Esophagus squamous epithelium (tissue), 5 donors: Measurements from ENCODE around the gene DCP1A. TPM values are rescaled to one million over a fixed set of nuclear protein-coding genes. Genes with fewer than 3 reads are reported as not detected.
"Not testable (repeated sequence)": the region's sequence is repeated elsewhere in the genome, so short reads cannot be mapped to it uniquely, and the experiment has no call there.

ENCODE experiments used
- DNase-seq: peaks from one replicate; lab custom pipeline; 2025; lab: John Stamatoyannopoulos, UW
- H3K27ac ChIP-seq, 4 donors: fragments of 200-600 bp; sonication (generic); one replicate each; pipeline ENCODE4 v1.5.1; 2016 to 2019; ENCODE audit warnings: mild to moderate bottlenecking in 1 of 4
- H3K27me3 ChIP-seq, 4 donors: fragments of 200-600 bp; sonication (generic); 1 replicate in 3 of 4; 2 replicates in 1 of 4; pipeline versions ENCODE4 v1.5.1 to v1.6.0; 2017 to 2021; ENCODE audit warnings: antibody characterized with exemption in 1 of 4
- H3K36me3 ChIP-seq, 3 donors: fragments of 200-600 bp; sonication (generic); one replicate each; pipeline ENCODE4 v1.5.1; 2016 to 2019
- H3K4me1 ChIP-seq, 3 donors: fragments of 200-600 bp; sonication (generic); one replicate each; pipeline ENCODE4 v1.5.1; 2017 to 2019
- H3K4me3 ChIP-seq, 4 donors: fragments of 200-600 bp; sonication (generic); 1 replicate in 3 of 4; 2 replicates in 1 of 4; pipeline ENCODE4 v1.5.1; 2016 to 2019; ENCODE audit warnings: mild to moderate bottlenecking in 2 of 4, moderate library complexity in 1 of 4
- H3K9me3 ChIP-seq, 3 donors: fragments of 200-600 bp; sonication (generic); one replicate each; pipeline ENCODE4 v1.5.1; 2016 to 2019
- CTCF ChIP-seq, 6 experiments: fragments of 450-650 bp in 4 of 6; fragments of 200-600 bp in 2 of 6; sonication (generic) in 2 of 6; IDR thresholded peaks; one replicate each; pipeline ENCODE4 v1.5.1; 2016 to 2019; ENCODE audit warnings: antibody characterized with exemption in 6 of 6, mild to moderate bottlenecking in 4 of 6, moderate library complexity in 4 of 6
- POLR2A ChIP-seq, 4 donors: fragments of 450-650 bp; IDR thresholded peaks; one replicate each; pipeline ENCODE4 v1.6.1; 2017; ENCODE audit warnings: antibody characterized with exemption in 4 of 4, mild to moderate bottlenecking in 4 of 4, moderate library complexity in 3 of 4
- WGBS, 2 donors: methylation state at CpG; one replicate each; pipeline ENCODE4 v1.1.5; 2018; 5-methylcytosine and 5-hydroxymethylcytosine counted together
- intact Hi-C: fragments of 100-400 bp; cut with DNase I; formaldehyde crosslinking; loops from one replicate; pipeline ENCODE4 v1.15.0; 2022
- total RNA-seq, 4 donors: library from RNA; depleted of rRNA; stranded (reverse); fragments of >200 nt; gene quantifications; one replicate each; pipeline ENCODE4 v1.1.0, GENCODE V29; 2016
- donor health status: DM: yes; HTN: yes; CAD: no.

The DCP1A gene
- total RNA-seq, 4 donors from 2014 or later, result 12.7 to 17.4 (median 14.2) TPM

DNA sequence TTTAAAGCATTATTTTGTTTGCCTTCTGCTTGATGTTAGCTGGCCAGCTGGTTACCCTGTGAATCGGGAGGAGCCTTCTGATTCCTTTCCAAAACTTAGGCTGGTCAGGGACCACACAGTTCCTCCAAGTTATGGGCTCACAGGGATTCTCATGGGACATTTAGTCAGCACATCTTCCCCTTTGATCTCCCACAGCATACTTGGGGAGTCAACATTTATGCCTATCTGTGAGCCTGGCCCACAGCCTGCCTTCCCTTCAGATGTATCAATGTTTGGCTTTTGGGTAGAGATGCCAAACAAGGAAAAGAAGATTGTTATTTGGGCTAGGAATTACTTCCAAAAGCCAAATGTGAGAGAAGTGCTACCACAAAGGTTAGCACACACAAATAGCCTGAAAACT lies 32.6 kb upstream of the DCP1A start:
- intact Hi-C loops, result loop anchor here (5.0 kb wide), 1 partner anchor 337 kb away; no protein-coding TSS in a partner anchor
- 50% methylated on average over 1 of the region's 1 CpG; no CpG with 5 or more reads in 1 of the 2 donors for WGBS, 2 donors

GRCh38 chr3:53377794-53378193 lies 30.5 kb upstream of the DCP1A start:
- no peak overlapping the region for H3K4me3 ChIP-seq
- 66% methylated on average over 4 of the region's 4 CpGs for WGBS, 2 donors
- no peaks in the 10 kb centered on the region for H3K36me3 ChIP-seq
- H3K27me3 ChIP-seq, result peaks cover 0 to 5% (median 0%) of the 10 kb centered on the region in 4 donors
- no peaks in the 10 kb centered on the region for H3K9me3 ChIP-seq
- intact Hi-C loops, result no loop called here
- H3K4me1 ChIP-seq, result no peaks in the 10 kb centered on the region
- TF ChIP-seq CTCF (IDR thresholded peaks at IDR 0.05) (no peak), POLR2A (IDR thresholded peaks at IDR 0.05) (no peak)
- no peak overlapping the region for H3K27ac ChIP-seq
- DNase-seq, result no peak

More for the DNA sequence above, 32.6 kb upstream of the DCP1A start:
- no peaks in the 10 kb centered on the region for H3K36me3 ChIP-seq
- no peaks in the 10 kb centered on the region for H3K27me3 ChIP-seq
- TF ChIP-seq CTCF (IDR thresholded peaks at IDR 0.05), result no peak
- no peak for TF ChIP-seq POLR2A (IDR thresholded peaks at IDR 0.05)
- H3K4me1 ChIP-seq, result no peaks in the 10 kb centered on the region
- H3K9me3 ChIP-seq, result no peaks in the 10 kb centered on the region
- no peak overlapping the region for H3K27ac ChIP-seq
- no peak for DNase-seq
- no peak overlapping the region for H3K4me3 ChIP-seq

- DNase-seq, result no peak
- Histone ChIP-seq H3K27me3 (peaks cover 0 to 5% (median 0%) of the 10 kb centered on the region in 4 donors), H3K9me3 (no peaks in the 10 kb centered on the region), H3K4me3 (no peak overlapping the region), H3K27ac (no peak overlapping the region), H3K4me1 (no peaks in the 10 kb centered on the region), H3K36me3 (no peaks in the 10 kb centered on the region)
- TF ChIP-seq CTCF (IDR thresholded peaks at IDR 0.05), result no peak
- TF ChIP-seq POLR2A (IDR thresholded peaks at IDR 0.05), result no peak
- WGBS, 2 donors, result 71 to 89% methylated on average over 3 of the region's 3 CpGs
- intact Hi-C loops, result no loop called here
These were observed 29.3 kb upstream of the DCP1A start for GRCh38 chr3:53376679-53377078.

DNA sequence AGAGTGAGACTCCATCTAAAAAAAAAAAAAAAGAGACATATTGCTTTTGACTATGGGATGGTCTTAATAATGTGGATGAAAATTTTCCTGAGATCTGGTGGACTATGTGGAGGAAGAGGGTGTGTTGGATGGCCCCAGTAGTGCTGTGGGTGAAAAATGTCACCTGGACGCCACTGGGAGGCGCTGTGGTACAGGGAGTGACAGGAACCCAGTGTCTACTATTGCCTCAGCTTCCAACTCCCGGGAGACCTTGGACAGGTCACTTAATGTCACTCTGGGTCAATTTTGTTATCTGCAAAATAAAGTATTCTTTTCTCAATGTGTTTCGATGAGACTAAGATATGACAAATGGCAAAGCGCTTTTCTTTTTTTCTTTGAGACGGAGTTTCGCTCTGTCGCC lies 27.7 kb upstream of the DCP1A start:
- no peak for DNase-seq
- WGBS, 2 donors, result 54 to 59% methylated on average over 8 of the region's 8 CpGs
- intact Hi-C loops, result no loop called here

GRCh38 chr3:53370719-53371118 lies 23.4 kb upstream of the DCP1A start:
- H3K27me3 ChIP-seq, H3K9me3 ChIP-seq, DNase-seq, H3K36me3 ChIP-seq, intact Hi-C loops, H3K4me1 ChIP-seq: not testable (repeated sequence)
- peak overlapping the region in 1 of 4 donors; percentile 54 for H3K27ac ChIP-seq
- WGBS, 2 donors, result 46% methylated on average over 6 of the region's 17 CpGs; no CpG with 5 or more reads in 1 of the 2 donors
- peak overlapping the region in 3 of 4 donors; percentile 23 to 37 (median 29) for H3K4me3 ChIP-seq
- peak in 1 of 6 experiments; percentile 6 for TF ChIP-seq CTCF (IDR thresholded peaks at IDR 0.05)

More for the DNA sequence above, 27.7 kb upstream of the DCP1A start:
- Histone ChIP-seq H3K4me1 (no peaks in the 10 kb centered on the region), H3K27me3 (peaks cover 0 to 5% (median 0%) of the 10 kb centered on the region in 4 donors), H3K36me3 (no peaks in the 10 kb centered on the region), H3K4me3 (no peak overlapping the region), H3K9me3 (no peaks in the 10 kb centered on the region), H3K27ac (no peak overlapping the region)
- TF ChIP-seq POLR2A (IDR thresholded peaks at IDR 0.05) (no peak), CTCF (IDR thresholded peaks at IDR 0.05) (peak; percentile 41 to 77 (median 70))
